Lower leg skin (tissue), 4 donors: ENCODE data around the gene RNF8. TPM values are rescaled to one million over a fixed set of nuclear protein-coding genes. Genes with fewer than 3 reads are reported as not detected.

ENCODE experiments used
- DNase-seq, 2 donors: peaks; one replicate each; pipeline ENCODE4 v3.0.0-alpha.2; 2019; ENCODE audit warnings: low spot score in 2 of 2
- H3K4me3 ChIP-seq: fragments of 200-600 bp; sonication (generic); 2 replicates; pipeline ENCODE4 v1.5.1; 2017; ENCODE audit warnings: mild to moderate bottlenecking, low read depth; ENCODE audit not compliant: poor library complexity, severe bottlenecking
- POLR2A ChIP-seq, 2 donors: fragments of 450-650 bp; IDR thresholded peaks; one replicate each; pipeline ENCODE4 v1.6.1; 2016 to 2017; ENCODE audit warnings: antibody characterized with exemption in 2 of 2, mild to moderate bottlenecking in 1 of 2, moderate library complexity in 1 of 2
- WGBS, 2 donors: methylation state at CpG; one replicate each; pipeline ENCODE4 v1.1.5; 2018; 5-methylcytosine and 5-hydroxymethylcytosine counted together
- intact Hi-C: fragments of 100-400 bp; cut with DNase I; formaldehyde crosslinking; loops from one replicate; pipeline ENCODE4 v1.15.0; 2023; ENCODE audit warnings: low total_unique reads
- total RNA-seq, 4 donors: library from RNA; depleted of rRNA; stranded (reverse); fragments of >200 nt; gene quantifications; one replicate each; pipeline ENCODE4 v1.1.0, GENCODE V29; 2016
- TF ChIP-seq, protein P1 (sequence below), 3 donors: fragments of 450-650 bp; IDR thresholded peaks; one replicate each; pipeline ENCODE4 v1.5.1; 2016; ENCODE audit warnings: antibody characterized with exemption in 3 of 3, mild to moderate bottlenecking in 3 of 3, moderate library complexity in 2 of 3

The RNF8 gene
- total RNA-seq, 4 donors from 2014 or later: 7.1 to 16.2 (median 12.9) TPM

DNA sequence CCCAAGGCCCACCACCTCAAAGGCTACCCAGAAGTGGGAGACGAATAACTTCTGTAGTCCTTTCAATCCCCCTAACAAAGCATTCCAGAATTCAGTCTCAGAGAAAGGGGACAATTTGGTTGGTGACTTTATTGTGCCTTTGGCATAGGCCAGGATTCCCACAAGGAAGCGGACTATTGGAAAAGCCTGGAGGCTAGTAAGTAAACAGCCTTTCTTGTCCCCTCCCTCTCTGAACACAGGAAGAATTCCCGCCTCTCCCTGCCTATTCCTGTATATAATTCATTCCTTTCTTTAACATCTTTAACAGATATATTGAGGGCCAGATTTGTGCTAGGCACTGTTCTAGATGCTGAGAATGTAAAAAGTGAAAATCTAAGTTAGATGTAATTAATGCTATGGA is 36.1 kb downstream of the RNF8 start:
- no peak overlapping the region for H3K4me3 ChIP-seq
- intact Hi-C loops: no loop called here
- no peak for DNase-seq
- 93 to 97% methylated on average over 3 of the region's 3 CpGs for WGBS, 2 donors
- TF ChIP-seq, protein P1, sequence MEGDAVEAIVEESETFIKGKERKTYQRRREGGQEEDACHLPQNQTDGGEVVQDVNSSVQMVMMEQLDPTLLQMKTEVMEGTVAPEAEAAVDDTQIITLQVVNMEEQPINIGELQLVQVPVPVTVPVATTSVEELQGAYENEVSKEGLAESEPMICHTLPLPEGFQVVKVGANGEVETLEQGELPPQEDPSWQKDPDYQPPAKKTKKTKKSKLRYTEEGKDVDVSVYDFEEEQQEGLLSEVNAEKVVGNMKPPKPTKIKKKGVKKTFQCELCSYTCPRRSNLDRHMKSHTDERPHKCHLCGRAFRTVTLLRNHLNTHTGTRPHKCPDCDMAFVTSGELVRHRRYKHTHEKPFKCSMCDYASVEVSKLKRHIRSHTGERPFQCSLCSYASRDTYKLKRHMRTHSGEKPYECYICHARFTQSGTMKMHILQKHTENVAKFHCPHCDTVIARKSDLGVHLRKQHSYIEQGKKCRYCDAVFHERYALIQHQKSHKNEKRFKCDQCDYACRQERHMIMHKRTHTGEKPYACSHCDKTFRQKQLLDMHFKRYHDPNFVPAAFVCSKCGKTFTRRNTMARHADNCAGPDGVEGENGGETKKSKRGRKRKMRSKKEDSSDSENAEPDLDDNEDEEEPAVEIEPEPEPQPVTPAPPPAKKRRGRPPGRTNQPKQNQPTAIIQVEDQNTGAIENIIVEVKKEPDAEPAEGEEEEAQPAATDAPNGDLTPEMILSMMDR (IDR thresholded peaks at IDR 0.05): no peak
- TF ChIP-seq POLR2A (IDR thresholded peaks at IDR 0.05): no peak

GRCh38 chr6:37391120-37391519 is 37.3 kb downstream of the RNF8 start:
- intact Hi-C loops: no loop called here
- TF ChIP-seq POLR2A (IDR thresholded peaks at IDR 0.05): no peak
- TF ChIP-seq, protein P1 (IDR thresholded peaks at IDR 0.05): no peak
- DNase-seq: no peak

GRCh38 chr6:37392821-37393220 is 39.0 kb downstream of the RNF8 start:
- 68 to 75% methylated on average over 1 of the region's 1 CpG for WGBS, 2 donors
- intact Hi-C loops: no loop called here
- no peak overlapping the region for H3K4me3 ChIP-seq
- no peak for TF ChIP-seq POLR2A (IDR thresholded peaks at IDR 0.05)
- TF ChIP-seq, protein P1 (IDR thresholded peaks at IDR 0.05): no peak
- DNase-seq: no peak

More at GRCh38 chr6:37391120-37391519, 37.3 kb downstream of the RNF8 start:
- WGBS, 2 donors: 68 to 74% methylated on average over 2 of the region's 2 CpGs
- H3K4me3 ChIP-seq: no peak overlapping the region

GRCh38 chr6:37393381-37393929 is 39.7 kb downstream of the RNF8 start:
- no peak for DNase-seq
- WGBS, 2 donors: 44 to 60% methylated on average over 1 of the region's 1 CpG
- intact Hi-C loops: no loop called here

DNA sequence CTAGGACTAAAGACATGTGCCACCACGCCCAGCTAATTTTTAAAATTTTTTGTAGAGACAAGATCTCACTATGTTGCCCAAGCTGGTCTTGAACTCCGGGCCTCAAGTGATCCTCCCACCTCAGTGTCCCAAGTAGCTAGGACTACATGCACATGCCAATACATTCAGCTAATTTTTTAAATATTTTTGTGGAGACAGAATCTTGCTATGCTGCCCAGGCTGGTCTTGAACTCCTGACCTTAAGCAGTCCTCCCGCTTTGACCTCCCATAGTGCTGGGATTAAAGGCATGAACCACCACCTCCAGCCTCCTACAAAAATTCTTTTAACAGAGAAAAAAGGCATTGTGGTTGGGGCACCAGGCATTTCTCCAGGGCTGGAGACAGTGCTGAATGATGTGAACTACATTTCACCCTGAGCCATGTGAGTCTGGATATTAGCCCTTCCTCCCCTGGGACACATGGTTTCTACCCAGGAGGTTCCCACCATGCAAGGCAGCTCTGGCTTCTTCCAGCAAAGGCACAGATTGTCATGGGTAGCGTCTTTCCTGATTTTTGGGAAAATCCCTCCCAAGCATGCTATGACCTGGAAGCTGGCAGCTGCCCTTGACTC is 42.9 kb downstream of the RNF8 start:
- intact Hi-C loops: no loop called here
- TF ChIP-seq, protein P1 (IDR thresholded peaks at IDR 0.05): no peak
- TF ChIP-seq POLR2A (IDR thresholded peaks at IDR 0.05): no peak
- no peak overlapping the region for H3K4me3 ChIP-seq
- WGBS, 2 donors: 67 to 73% methylated on average over 4 of the region's 4 CpGs
- no peak for DNase-seq

More at GRCh38 chr6:37393381-37393929, 39.7 kb downstream of the RNF8 start:
- no peak for TF ChIP-seq POLR2A (IDR thresholded peaks at IDR 0.05)
- TF ChIP-seq, protein P1 (IDR thresholded peaks at IDR 0.05): no peak
- no peak overlapping the region for H3K4me3 ChIP-seq

- no peak for DNase-seq
- TF ChIP-seq POLR2A (IDR thresholded peaks at IDR 0.05): no peak
- TF ChIP-seq, protein P1 (IDR thresholded peaks at IDR 0.05): no peak
- intact Hi-C loops: no loop called here
- no peak overlapping the region for H3K4me3 ChIP-seq
These were observed 45.3 kb downstream of the RNF8 start for GRCh38 chr6:37399131-37399530.
